ENCODE results near the gene CD2AP. TPM values are rescaled to one million over a fixed set of nuclear protein-coding genes. Genes with fewer than 3 reads are reported as not detected.

The CD2AP gene
- total and polyA plus RNA-seq, 9 of the 15 experiments (the other 6 are each of a cell fraction or from before 2014, with no cell fraction given) = 9.4 to 69.7 (median 38.7) TPM

- TF ChIP-seq NFIX (CRISPR knock-in tag; IDR thresholded peaks at IDR 0.05; ENCODE audit: low read depth) (no peak), GABPB1 (CRISPR knock-in tag; IDR thresholded peaks at IDR 0.05) (no peak), ZFX (CRISPR knock-in tag; IDR thresholded peaks at IDR 0.05) (no peak), DACH1 (IDR thresholded peaks at IDR 0.05; ENCODE audit: partially characterized antibody) (no peak), KDM1A (IDR thresholded peaks at IDR 0.05) (peak; percentile 78 to 83), ZNF282 (CRISPR knock-in tag; IDR thresholded peaks at IDR 0.05) (no peak), TBL1XR1 (IDR thresholded peaks at IDR 0.05; ENCODE audit: low read length in 2 of 2) (peak in 1 of 2 experiments; percentile 22; a peak in 1 of 4 replicates), CBX5 (IDR thresholded peaks at IDR 0.05; ENCODE audit: borderline replicate concordance, low read depth) (no peak)
Observed at GRCh38 chr6:47669684-47670513, 192.3 kb downstream of the CD2AP start (continued).

GRCh38 chr6:47670851-47671250 lies 193.3 kb downstream of the CD2AP start:
- H3K9ac ChIP-seq (ENCODE audit: insufficient read depth in 1 of 2, low read depth in 2 of 2, low read length in 2 of 2) = no peak overlapping the region
- no peaks in the 10 kb centered on the region for H4K20me1 ChIP-seq (replicated peaks; ENCODE audit: control insufficient read depth, insufficient read depth, low read length)
- no peak overlapping the region for H3K4me3 ChIP-seq
- H3K79me2 ChIP-seq (ENCODE audit: control insufficient read depth, insufficient read depth, low read length) = no peaks in the 10 kb centered on the region
- H3K4me2 ChIP-seq (ENCODE audit: insufficient read depth, low read length) = no peak overlapping the region
- H3K9me3 ChIP-seq (replicated peaks; ENCODE audit: control insufficient read depth, insufficient read depth, low read depth, low read length) = no peaks in the 10 kb centered on the region
- FAIRE-seq (no peak), DNase-seq (ENCODE audit: extremely low read depth in 1 of 4, low spot score in 3 of 4) (no peak), ATAC-seq (no peak)
- no peak for TF ChIP-seq HDAC1 (IDR thresholded peaks at IDR 0.05)
- in situ Hi-C loops (cut with MboI) (no loop called here), intact Hi-C loops (cut with micrococcal nuclease) (no loop called here)
- H3K4me1 ChIP-seq (replicated peaks in 1 of 2; ENCODE audit: control insufficient read depth in 2 of 2, insufficient read depth in 2 of 2, low read length in 2 of 2) = no peaks in the 10 kb centered on the region
- no peaks in the 10 kb centered on the region; a peak in 2 of 5 replicates for H3K27me3 ChIP-seq (ENCODE audit: control insufficient read depth in 2 of 2, insufficient read depth in 2 of 2, low read length in 2 of 2)
- 0% methylated on average over 3 of the region's 3 CpGs for WGBS (ENCODE audit: insufficient coverage, low coverage, missing lambda C conversion rate)
- CTCF ChIA-PET (ENCODE audit: low intra/inter-chr PET ratio) = interaction anchor here (0.6 kb wide), 1 partner anchor 106 kb away, joined by 3 read pairs; no protein-coding TSS in a partner anchor
- H3K9me1 ChIP-seq (ENCODE audit: control insufficient read depth, insufficient read depth, low read length) = no peaks in the 10 kb centered on the region
- BruUV-seq (replicated peaks) = no TSS peak
- POLR2A ChIA-PET = no interaction called here
- no peak overlapping the region for H2AFZ ChIP-seq (ENCODE audit: low read depth, low read length)
- no peaks in the 10 kb centered on the region for H3K36me3 ChIP-seq (ENCODE audit: control insufficient read depth, insufficient read depth, low read length)
- H3K27ac ChIP-seq (ENCODE audit: extremely low read depth, low read depth, low read length) = no peak overlapping the region
